GM10266 (cell line): ENCODE results near the gene ARHGAP45.

Experiments used
- DNase-seq: peaks from one replicate; pipeline ENCODE4 v3.0.0; 2012; ENCODE audit errors: extremely low spot score
- TF ChIP-seq, protein P1 (sequence below): IDR thresholded peaks from 2 replicates; pipeline ENCODE4 v1.5.1; 2012; ENCODE audit warnings: mild to moderate bottlenecking, low read depth; ENCODE audit not compliant: control insufficient read depth, insufficient read depth; ENCODE audit errors: missing control alignments

Gene ARHGAP45

GRCh38 chr19:1053176-1054101 is 13.5 kb upstream of the ARHGAP45 start:
- TF ChIP-seq, protein P1, sequence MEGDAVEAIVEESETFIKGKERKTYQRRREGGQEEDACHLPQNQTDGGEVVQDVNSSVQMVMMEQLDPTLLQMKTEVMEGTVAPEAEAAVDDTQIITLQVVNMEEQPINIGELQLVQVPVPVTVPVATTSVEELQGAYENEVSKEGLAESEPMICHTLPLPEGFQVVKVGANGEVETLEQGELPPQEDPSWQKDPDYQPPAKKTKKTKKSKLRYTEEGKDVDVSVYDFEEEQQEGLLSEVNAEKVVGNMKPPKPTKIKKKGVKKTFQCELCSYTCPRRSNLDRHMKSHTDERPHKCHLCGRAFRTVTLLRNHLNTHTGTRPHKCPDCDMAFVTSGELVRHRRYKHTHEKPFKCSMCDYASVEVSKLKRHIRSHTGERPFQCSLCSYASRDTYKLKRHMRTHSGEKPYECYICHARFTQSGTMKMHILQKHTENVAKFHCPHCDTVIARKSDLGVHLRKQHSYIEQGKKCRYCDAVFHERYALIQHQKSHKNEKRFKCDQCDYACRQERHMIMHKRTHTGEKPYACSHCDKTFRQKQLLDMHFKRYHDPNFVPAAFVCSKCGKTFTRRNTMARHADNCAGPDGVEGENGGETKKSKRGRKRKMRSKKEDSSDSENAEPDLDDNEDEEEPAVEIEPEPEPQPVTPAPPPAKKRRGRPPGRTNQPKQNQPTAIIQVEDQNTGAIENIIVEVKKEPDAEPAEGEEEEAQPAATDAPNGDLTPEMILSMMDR, result no peak
- DNase-seq, result no peak

DNA sequence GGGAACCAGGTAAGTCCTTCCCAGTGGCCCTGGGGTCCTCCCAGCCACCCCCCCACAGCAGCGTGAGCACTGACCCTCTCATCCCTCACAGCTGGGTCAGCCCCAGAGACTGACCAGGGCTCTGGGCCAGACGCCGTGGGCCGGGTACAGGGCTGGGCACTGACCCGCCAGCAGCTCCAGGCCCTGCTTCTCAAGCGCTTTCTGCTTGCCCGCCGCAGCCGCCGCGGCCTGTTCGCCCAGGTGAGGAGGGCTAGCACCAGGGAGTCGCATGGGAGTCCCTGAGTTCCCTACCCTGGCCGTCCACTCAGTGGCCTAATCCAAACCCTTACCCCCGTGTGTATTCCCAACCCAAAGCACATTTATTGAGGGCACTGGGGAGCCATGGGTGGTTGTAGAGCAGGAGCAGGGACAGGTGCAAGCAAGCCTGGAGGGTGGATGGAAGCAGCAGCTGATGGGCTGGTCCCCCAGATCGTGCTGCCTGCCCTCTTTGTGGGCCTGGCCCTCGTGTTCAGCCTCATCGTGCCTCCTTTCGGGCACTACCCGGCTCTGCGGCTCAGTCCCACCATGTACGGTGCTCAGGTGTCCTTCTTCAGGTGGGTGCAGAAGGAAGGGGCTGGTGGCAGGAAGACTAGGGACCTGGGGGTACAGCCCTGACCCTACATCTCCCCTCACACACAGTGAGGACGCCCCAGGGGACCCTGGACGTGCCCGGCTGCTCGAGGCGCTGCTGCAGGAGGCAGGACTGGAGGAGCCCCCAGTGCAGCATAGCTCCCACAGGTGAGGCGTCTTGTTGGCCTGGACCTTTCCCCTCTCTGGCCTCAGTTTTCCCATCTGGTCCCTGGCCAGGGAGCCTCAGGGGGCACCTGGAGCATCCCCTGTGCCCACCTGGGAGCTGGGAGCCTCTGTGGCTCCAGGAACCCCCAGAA is 12.6 kb upstream of the ARHGAP45 start:
- TF ChIP-seq, protein P1, result no peak
- DNase-seq, result no peak

GRCh38 chr19:1055028-1055425 is 11.9 kb upstream of the ARHGAP45 start:
- TF ChIP-seq, protein P1, result no peak
- no peak for DNase-seq

DNA sequence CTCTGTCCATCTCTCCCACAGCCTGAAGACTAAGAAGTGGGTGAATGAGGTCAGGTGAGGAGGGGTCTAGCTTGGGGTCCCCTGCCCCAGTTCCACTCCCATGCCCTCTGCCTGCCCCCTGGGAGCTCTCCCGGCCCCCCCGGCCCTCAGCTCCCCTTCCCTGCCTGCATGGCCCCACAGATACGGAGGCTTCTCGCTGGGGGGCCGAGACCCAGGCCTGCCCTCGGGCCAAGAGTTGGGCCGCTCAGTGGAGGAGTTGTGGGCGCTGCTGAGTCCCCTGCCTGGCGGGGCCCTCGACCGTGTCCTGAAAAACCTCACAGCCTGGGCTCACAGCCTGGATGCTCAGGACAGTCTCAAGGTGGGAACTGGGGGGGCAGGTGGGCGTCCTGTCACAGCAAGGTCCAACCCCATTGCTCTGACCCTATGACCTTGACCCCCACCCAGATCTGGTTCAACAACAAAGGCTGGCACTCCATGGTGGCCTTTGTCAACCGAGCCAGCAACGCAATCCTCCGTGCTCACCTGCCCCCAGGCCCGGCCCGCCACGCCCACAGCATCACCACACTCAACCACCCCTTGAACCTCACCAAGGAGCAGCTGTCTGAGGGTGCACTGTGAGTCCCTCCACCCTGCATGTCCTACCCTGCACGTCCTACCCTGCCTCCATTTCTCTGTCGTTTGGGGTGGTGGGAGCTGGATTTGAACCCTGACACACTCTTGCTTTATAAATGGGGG is 10.9 kb upstream of the ARHGAP45 start:
- no peak for DNase-seq
- TF ChIP-seq, protein P1, result no peak

DNA sequence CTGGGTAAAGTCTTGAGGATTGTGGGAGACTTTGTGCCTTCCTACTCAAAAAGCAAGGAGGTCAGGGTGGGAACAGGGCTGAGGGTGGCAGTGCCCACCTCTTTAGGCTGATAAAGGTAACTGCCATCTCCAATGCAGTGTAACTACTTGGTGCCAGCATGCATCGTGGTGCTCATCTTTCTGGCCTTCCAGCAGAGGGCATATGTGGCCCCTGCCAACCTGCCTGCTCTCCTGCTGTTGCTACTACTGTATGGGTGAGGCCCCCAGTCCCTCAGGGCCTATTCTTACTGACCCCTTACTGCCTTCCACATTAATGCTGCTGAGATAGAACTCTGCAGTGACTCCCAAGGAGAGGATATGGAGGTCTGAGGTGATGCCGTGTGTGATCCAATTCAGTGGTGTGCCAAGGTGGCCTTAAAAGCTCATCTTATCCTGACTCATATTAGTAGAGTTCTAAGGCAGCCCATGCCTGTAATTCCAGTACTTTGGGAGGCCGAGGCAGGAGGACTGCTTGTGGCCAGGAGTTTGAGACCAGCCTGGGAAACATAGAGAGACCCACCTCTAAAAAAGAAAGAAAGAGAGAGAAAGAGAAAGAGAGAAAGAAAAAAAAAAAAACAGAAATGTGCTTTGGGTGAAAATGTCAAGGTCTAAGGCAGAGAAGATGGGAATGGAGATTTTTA is 9.7 kb upstream of the ARHGAP45 start:
- TF ChIP-seq, protein P1, result peak; percentile 64
- no peak for DNase-seq

GRCh38 chr19:1058112-1058511 is 8.9 kb upstream of the ARHGAP45 start:
- TF ChIP-seq, protein P1, result no peak
- no peak for DNase-seq
